Measurements from ENCODE around the gene GFER.

The GFER gene

GRCh38 chr16:1974157-1975070 is 9.6 kb upstream of the GFER start:
- DNase-seq (ENCODE audit: low read depth) = no peak

- DNase-seq (ENCODE audit: low read depth) = no peak
These were observed 8.4 kb upstream of the GFER start for GRCh38 chr16:1975432-1976215.

GRCh38 chr16:1976216-1976520 is 7.8 kb upstream of the GFER start:
- DNase-seq (ENCODE audit: low read depth) = no peak

DNA sequence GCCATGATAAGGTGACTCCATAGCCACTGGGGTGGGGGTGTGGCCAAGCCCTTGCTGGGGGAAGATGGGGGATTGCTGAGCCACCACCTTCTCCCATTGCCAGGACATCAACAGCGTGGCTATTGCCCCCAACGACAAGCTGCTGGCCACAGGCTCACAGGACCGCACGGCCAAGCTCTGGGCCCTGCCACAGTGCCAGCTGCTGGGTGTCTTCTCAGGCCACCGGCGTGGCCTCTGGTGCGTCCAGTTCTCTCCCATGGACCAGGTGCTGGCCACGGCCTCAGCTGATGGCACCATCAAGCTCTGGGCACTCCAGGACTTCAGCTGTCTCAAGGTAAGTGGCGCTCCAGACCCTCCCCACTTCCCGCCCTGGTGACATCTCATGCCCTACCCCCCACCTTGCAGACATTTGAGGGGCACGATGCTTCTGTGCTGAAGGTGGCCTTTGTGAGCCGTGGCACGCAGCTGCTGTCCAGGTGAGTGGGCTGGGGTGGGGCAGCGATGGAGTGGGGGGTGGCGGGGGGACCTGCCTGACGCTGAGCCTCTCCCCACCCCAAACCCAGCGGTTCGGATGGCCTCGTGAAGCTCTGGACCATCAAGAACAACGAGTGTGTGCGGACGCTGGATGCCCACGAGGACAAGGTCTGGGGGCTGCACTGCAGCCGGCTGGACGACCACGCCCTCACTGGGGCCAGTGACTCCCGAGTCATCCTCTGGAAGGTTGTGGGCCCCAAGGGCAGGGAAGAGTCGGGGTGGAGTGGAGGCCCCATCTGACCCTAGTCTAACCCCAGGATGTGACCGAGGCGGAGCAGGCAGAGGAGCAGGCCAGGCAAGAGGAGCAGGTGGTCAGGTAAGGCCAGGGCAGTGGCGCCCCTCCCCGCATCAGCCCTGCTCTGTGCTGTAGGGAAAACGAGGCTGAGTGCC is 6.8 kb upstream of the GFER start:
- DNase-seq (ENCODE audit: low read depth) = no peak

DNA sequence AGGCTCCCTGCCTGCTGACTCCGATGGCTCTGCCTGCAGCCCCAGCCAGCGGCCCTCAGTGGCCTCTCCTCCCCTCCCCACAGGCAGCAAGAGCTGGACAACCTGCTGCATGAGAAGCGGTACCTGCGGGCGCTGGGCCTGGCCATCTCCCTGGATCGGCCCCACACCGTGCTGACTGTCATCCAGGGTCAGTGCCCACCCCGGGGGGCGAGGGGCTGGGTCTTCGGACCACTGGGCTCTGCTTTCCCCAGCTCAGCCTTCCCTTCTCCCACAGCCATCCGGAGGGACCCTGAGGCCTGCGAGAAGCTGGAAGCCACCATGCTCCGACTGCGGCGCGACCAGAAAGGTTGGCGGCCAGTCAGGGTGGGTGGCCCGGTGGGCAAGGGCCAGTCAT is 6.1 kb upstream of the GFER start:
- no peak for DNase-seq (ENCODE audit: low read depth)

- DNase-seq (ENCODE audit: low read depth) = no peak
These were observed 5.4 kb upstream of the GFER start for GRCh38 chr16:1978476-1979120.

DNA sequence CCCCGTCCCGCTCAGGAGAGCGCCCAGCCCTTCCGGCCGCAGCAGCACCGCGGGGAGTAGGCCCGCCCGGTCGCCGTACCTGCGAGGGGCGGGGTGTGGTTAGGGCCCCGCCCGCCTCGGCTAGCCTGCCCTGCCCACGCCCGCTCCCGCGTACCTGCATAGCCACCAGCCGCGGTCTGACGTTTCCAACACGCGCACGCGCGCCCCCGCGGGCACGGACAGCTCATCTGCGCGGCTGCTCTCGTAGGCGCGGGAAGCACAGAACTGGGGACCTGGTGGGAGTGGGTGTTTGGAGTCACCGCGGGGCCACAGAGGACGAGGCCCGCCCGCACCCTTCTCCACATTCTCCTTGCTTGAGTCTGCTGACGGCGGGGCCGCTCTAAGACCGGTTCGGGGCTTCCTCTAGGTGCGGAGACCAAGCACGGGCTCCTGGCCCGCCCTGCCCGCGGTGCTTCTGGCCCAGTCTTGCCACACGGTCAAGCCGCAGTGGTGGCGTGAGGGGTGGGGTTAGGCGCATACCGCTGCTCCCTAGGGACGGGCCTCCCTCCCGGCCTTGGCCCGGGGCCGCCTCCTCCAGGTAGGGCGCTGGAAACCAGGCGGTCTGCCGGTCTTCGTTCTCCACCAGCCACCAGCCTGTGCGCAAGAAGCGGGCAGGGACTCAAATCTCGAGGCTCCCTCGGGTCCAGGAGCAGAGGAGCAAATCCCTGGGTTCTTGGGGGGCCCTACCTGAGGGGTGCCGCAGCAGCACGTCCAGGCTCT is 4.5 kb upstream of the GFER start:
- no peak for DNase-seq (ENCODE audit: low read depth)

DNA sequence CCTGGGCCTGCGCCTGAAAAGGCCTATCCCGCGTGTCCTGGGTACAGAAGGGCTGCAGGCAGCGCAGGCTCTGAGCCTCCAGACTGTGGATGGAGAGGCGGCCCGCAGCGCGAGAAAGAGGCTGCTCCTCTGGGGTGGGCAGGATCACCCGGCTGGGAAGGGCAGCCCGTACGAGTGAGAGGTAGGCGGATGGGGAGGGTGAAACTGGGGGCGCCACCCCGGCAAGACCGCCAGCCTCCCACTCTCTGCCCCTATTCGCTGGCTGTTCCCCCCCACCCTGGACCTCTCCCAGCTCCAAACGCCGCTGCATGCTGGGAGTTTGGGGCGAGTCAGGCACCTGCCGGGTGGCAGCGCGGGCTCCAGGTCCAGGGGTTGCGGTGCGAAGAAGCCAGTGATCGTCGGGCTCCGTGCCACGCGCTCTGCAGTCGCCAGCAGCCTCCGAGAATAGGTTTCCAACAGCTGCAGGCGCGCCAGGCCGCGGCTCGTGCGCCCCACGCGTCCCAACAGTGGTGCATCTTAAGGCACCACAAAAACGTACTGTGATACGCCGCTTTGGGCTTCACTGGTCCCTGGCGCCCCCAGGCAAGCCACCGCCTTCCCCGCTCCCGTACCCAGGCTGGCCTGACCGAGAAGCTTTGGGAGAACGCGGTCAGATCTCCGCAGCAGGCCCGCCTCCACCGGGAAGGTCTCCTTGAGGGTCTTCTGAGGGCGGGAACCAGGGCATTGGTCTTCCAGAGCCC is 3.8 kb upstream of the GFER start:
- DNase-seq (ENCODE audit: low read depth) = no peak

DNA sequence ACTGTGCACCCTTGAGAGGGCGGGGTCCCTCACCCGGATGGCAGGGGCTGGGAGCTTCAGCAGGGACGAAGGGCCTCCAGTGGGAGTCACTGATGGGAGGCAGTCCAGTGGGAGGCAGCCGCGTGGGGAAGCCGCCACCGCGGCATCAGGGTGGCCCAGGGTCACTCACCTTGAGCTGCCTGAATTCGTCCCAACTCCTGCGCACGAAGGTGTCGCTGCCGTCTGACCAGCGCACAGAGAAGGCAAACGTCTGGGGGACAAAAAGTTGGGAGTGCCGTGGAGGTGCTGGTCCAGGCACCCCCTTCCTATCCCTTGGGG is 3.3 kb upstream of the GFER start:
- no peak for DNase-seq (ENCODE audit: low read depth)

DNA sequence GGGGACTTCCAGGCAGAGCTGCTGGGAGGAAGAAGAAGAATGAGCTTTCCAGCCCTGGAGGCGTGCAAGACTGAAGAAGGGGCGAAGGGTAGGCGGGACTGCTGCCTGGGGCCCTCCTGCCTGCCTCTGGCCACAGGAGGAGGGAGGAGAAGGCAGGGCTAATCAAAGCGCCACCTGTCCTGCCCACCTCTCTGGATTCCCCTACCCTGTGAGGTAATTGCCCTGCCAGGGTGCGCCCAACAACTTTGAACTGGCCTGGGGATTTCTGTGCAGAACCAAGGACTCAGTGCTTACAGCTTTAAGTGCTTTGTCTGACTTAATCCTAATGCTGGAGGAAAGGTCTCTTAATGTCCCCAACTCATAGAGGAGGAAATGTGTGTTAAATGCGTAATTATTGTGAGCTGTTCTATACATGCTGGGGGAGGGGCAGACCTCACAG is 2.6 kb upstream of the GFER start, which contains the start of gene NOXO1:
Gene NOXO1 (minus strand): TSS at position 72 of the 439 bp plus-strand sequence. CDS start 290 bp downstream, outside the sequence.
- no peak for DNase-seq (ENCODE audit: low read depth)

DNA sequence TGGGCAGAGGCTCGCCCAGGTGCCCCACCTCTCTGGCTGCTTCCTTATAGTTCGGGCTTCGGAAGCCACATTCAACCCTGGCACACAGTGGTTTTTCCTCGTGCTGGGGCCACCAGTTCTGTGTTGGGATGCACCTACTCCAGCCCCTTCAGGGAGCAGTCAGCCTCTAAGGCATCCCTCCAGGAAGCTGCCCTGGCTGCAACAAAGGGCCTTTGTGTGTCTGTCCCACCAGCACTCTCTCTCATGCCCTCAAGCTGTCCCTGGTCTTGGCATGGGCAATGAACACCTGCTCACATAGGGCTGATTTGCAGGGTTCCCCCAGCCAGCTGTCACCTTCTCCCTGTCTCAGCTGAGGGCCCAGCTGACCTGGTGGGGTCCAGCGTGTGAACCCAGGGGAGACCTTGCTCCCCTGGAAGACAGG is 2.0 kb upstream of the GFER start:
- DNase-seq (ENCODE audit: low read depth) = no peak

DNA sequence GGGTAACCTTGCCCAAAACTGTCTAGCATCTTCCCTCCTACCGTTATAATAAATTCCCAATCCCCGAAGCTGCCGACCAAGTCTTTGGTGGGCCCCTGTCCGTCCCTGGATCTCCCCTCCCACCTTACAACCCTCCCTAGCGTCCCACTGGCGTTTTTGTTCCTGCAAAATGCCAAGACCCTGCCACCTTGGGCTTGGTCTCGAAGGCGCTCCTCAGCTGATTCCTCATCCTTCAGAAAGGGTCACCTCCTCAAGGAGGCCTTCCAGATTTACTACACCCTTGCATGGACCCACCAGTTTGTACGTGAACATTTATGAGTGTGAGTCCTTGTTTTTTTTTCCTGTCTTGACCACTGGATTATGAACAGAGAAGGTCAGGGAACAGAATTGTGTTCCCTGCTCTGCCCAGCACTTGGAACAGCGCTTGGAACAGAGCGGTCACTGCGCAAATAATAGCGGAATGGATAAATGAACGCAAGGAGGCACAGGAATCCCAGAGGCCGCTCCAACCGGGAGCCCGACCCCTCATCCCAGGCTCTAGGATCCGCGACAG is 926 bp upstream of the GFER start:
- DNase-seq (ENCODE audit: low read depth) = no peak

GRCh38 chr16:1984347-1985225 is 593 bp downstream of the GFER start:
- DNase-seq (ENCODE audit: low read depth) = no peak

DNA sequence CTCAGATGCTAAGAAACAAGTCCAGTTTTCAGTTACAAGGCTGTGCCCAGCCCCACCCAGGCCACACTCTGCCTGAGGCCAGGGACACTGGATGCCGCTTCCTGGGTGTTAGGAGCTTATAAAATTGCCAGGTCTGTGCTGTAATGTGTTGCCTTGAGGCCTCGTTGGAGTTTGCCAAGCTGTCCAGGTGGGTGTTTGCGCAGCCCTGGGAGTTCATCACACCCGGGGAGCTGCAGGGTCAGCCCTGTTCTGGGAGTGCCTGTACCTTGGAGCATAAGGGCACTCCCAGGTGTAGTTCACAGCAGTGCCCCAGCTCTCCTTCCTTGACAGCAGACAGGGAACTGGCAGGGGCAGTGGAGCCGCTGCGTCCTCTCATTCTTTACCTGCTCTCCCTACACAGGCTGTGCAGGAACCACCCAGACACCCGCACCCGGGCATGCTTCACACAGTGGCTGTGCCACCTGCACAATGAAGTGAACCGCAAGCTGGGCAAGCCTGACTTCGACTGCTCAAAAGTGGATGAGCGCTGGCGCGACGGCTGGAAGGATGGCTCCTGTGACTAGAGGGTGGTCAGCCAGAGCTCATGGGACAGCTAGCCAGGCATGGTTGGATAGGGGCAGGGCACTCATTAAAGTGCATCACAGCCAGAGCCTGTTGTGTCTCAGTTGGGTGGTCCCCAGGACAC is 1.6 kb downstream of the GFER start:
- no peak for DNase-seq (ENCODE audit: low read depth)

- no peak for DNase-seq (ENCODE audit: low read depth)
These were observed 3.2 kb downstream of the GFER start for GRCh38 chr16:1987198-1987597.

- DNase-seq (ENCODE audit: low read depth) = no peak
These were observed 5.5 kb downstream of the GFER start, which contains the start of gene SYNGR3 for GRCh38 chr16:1989209-1990100. SYNGR3 (plus strand) TSS chr16:1989970; CDS start chr16:1990103, 133 bp downstream.

DNA sequence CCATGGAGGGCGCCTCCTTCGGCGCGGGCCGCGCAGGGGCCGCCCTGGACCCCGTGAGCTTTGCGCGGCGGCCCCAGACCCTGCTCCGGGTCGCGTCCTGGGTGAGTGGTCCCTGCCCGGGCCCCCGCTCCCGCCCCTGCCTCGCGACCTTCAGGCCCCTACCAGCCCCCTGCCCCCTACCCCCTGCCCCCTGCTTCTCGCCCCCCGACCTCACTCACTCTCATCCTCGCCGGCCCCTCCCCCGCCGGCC is 6.0 kb downstream of the GFER start:
- DNase-seq (ENCODE audit: low read depth) = no peak
